ENCODE results near the gene BMERB1.
"Not testable (repeated sequence)": the region's sequence is repeated elsewhere in the genome, so short reads cannot be mapped to it uniquely, and the experiment has no call there.

Gene BMERB1

DNA sequence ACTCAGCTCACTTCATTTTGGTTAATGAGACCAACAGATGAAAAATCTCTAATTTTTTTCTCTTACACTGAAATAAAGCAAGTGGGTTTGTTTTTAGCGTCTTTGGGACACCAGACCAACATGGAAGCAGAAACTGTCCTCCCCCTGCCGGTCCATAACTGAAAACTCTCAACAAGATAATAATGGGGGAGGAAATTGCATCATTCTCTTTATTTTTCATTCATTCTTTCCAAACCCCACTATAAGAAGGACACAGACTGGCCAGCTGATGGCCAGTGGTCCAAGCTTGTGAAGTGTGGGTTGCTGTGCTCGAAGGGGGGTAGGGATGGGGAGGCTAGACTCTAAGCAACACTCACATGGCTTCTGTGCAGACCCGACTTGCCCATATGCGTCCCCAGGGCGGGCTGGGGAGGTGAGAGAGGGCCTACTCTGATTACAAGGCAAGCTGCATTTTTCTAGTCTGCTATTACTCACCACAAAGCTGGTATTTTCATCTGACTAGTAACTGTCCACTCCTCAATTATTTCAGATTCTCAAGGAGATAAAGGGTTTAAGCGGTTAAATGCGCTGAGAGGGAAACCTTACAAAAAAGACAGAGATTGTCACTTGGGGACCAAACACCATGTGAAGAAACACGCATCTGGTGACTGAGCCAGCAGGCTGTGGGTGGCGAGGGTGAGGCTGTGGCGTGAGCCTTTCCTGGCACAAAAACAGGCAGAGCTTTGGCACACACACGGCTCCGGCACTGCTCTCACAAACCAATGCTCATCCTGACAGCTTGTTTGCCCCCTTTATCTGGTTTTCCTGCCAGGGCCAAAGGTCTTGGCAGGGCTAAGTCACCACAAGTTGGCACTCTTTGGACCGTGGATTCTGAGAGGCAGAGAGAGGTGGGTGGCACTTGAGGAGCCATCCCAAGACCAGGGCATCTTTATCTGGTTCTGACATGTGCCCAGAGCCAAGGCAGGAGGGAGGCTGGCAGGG, 170.4 kb downstream of the BMERB1 start:
- H3K27me3 Mint-ChIP-seq (ENCODE audit: low read depth, poor library complexity) = no peaks in the 10 kb centered on the region
- TF ChIP-seq, protein P1, sequence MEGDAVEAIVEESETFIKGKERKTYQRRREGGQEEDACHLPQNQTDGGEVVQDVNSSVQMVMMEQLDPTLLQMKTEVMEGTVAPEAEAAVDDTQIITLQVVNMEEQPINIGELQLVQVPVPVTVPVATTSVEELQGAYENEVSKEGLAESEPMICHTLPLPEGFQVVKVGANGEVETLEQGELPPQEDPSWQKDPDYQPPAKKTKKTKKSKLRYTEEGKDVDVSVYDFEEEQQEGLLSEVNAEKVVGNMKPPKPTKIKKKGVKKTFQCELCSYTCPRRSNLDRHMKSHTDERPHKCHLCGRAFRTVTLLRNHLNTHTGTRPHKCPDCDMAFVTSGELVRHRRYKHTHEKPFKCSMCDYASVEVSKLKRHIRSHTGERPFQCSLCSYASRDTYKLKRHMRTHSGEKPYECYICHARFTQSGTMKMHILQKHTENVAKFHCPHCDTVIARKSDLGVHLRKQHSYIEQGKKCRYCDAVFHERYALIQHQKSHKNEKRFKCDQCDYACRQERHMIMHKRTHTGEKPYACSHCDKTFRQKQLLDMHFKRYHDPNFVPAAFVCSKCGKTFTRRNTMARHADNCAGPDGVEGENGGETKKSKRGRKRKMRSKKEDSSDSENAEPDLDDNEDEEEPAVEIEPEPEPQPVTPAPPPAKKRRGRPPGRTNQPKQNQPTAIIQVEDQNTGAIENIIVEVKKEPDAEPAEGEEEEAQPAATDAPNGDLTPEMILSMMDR (IDR thresholded peaks at IDR 0.05) = no peak
- no peaks in the 10 kb centered on the region for H3K9me3 Mint-ChIP-seq
- H3K27ac Mint-ChIP-seq = no peak overlapping the region
- H3K36me3 Mint-ChIP-seq (ENCODE audit: low read depth) = peaks cover 85% of the 10 kb centered on the region
- H3K4me3 Mint-ChIP-seq = no peak overlapping the region
- H3K4me1 Mint-ChIP-seq = peaks cover 43% of the 10 kb centered on the region
- DNase-seq = no peak

DNA sequence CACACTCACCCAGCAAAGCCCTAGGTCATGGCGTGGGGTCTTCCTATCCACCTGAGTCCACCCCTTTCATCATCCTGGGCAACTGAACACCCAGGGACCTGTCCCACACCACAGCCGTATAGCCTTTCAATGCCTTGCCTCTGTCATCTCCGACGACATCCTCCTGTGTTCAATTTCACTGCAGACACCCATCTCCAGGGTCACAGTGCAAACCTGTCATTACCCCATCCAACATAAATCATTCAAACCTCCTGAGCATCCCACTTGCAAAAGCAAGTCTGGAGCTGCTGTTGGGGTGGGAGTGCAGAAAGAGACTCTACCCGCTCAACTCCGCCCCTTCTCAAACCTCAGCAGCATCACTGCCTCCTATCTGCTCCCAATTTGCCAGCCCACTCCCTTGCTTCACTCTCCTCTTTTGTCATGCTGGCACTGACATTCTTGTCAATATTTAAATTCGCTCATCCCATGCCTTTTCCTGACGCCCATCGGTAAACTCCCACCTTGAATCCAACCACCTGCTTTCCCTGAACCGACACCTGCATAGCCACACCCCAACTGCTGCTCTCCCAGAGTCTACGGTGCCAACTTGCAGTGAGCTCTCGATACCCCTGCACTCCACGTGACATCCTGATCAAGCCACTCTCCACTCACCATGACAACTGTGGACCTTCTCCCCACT, 171.6 kb downstream of the BMERB1 start:
- peaks cover 31% of the 10 kb centered on the region for H3K4me1 Mint-ChIP-seq
- H3K27me3 Mint-ChIP-seq (ENCODE audit: low read depth, poor library complexity) = no peaks in the 10 kb centered on the region
- no peak overlapping the region for H3K4me3 Mint-ChIP-seq
- peak overlapping the region; percentile 44 for H3K27ac Mint-ChIP-seq
- TF ChIP-seq, protein P1 (IDR thresholded peaks at IDR 0.05) = no peak
- peaks cover 87% of the 10 kb centered on the region for H3K36me3 Mint-ChIP-seq (ENCODE audit: low read depth)
- H3K9me3 Mint-ChIP-seq = no peaks in the 10 kb centered on the region
- no peak for DNase-seq

DNA sequence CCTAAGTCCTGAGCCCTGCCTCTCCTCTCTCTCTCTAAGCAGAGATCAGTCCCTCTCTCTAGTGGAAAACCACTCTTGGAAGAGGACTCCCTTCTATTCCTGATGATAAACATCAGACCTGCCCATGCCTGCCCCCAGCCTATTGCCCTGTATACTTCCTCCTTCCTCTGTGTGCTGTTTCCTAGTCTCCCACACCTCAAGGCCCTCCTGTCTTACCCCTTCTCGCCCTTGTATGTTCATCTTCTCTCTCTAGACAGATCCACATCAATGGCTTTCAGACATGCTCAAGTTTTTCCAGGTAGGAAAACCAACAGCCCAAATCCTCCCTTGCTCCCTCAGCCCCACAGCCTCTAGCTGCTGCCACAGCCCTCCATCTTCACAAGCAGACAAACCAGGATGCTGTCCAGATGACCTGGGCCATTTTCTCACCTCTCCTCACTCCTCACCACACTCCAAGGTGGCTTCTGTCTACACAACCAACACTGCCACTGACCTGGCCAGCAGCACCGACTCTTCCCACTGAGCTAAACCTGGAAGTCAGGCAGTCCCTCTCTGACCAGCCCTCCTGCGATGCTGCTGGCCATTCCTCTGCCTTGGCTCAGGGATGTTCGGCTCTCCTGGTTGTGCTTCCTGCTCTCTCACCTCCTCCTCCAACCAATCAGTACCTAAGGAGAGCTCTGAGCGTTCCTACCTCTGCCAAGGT, 172.3 kb downstream of the BMERB1 start:
- no peak for DNase-seq
- TF ChIP-seq, protein P1 (IDR thresholded peaks at IDR 0.05) = no peak
- Mint-ChIP-seq H3K27ac (peak overlapping the region; percentile 44), H3K4me1 (peaks cover 24% of the 10 kb centered on the region), H3K4me3 (no peak overlapping the region), H3K9me3 (no peaks in the 10 kb centered on the region), H3K36me3 (ENCODE audit: low read depth) (peaks cover 85% of the 10 kb centered on the region), H3K27me3 (ENCODE audit: low read depth, poor library complexity) (no peaks in the 10 kb centered on the region)

DNA sequence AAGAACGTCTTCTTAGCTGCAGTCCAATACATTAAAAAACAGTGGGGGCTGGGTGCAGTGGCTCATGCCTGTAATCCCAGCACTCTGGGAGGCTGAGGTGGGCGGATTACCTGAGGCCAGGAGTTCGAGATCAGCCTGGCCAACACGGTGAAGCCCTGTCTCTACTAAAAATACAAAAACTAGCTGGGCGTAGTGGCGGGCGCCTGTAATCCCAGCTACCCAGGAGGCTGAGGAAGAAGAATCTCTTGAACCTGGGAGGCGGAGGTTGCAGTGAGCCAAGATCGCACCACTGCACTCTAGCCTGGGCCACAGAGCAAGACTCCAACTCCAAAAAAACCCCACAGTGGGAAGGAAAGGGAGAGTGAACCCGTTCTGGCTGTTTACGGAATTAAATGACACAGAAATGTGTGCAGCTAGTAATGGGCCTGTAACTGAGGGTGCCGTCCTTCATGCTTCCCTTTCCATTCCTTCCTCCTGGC, 172.9 kb downstream of the BMERB1 start:
- not testable (repeated sequence) for H3K27ac Mint-ChIP-seq; H3K27me3 Mint-ChIP-seq (ENCODE audit: low read depth, poor library complexity); H3K9me3 Mint-ChIP-seq; DNase-seq; H3K4me3 Mint-ChIP-seq
- H3K4me1 Mint-ChIP-seq = peaks cover 24% of the 10 kb centered on the region
- H3K36me3 Mint-ChIP-seq (ENCODE audit: low read depth) = peaks cover 85% of the 10 kb centered on the region

DNA sequence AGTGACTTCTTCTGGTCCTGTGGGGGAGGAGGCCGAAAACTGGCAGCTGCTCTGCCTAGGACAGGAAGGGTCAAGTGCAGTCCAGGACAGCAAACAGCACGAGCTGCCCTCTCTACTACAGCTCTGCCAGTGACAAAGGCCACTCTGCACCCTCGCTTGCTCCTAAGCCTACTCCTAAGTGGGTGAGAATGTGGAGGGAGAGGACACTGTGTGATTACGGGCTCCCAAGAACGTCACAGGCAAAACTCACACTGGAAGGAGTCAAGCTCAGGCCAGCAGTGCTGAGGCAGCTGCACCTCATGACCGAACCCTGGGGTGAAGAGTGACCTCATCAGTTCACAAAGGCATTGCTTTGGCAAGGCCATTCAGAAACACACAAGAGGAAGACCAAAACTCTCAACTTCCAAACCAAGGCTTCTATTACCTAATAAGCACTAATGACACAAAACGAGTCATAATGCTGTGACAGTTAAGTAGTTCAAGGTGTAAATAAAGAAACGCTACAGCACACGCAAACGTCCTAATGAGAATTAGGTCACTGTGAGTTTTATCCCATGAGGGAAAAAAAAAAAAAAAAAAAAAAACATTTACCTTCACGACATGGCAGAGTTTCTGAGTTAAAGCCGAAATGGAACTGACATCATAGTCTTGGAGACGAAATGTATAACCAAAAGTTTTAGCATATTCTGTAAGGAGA, 173.5 kb downstream of the BMERB1 start:
- Mint-ChIP-seq H3K4me3 (no peak overlapping the region), H3K27ac (peak overlapping the region; percentile 26), H3K36me3 (ENCODE audit: low read depth) (peaks cover 86% of the 10 kb centered on the region), H3K27me3 (ENCODE audit: low read depth, poor library complexity) (no peaks in the 10 kb centered on the region), H3K9me3 (no peaks in the 10 kb centered on the region), H3K4me1 (peaks cover 24% of the 10 kb centered on the region)
- DNase-seq = no peak
- TF ChIP-seq, protein P1 (IDR thresholded peaks at IDR 0.05) = no peak

Data from nephron progenitor cell (in vitro differentiated cells).